ENCODE measurements around the gene CARS1. TPM values are rescaled to one million over a fixed set of nuclear protein-coding genes. Genes with fewer than 3 reads are reported as not detected.

The CARS1 gene
- total RNA-seq, 1 experiment from 2014 or later: 67.6 TPM

- no peak overlapping the region for H3K4me3 Mint-ChIP-seq (ENCODE audit: low read depth, unreplicated experiment)
- H3K36me3 Mint-ChIP-seq (ENCODE audit: insufficient read depth, unreplicated experiment): no peaks in the 10 kb centered on the region
- H3K27ac Mint-ChIP-seq (ENCODE audit: unreplicated experiment): no peak overlapping the region
- H3K9me3 Mint-ChIP-seq (ENCODE audit: low read depth, unreplicated experiment): no peaks in the 10 kb centered on the region
- no TSS peak for BruUV-seq (replicated peaks)
- no peak for TF ChIP-seq CTCF (IDR thresholded peaks at IDR 0.05; ENCODE audit: unreplicated experiment)
- H3K27me3 Mint-ChIP-seq (ENCODE audit: unreplicated experiment): peaks cover 18% of the 10 kb centered on the region
- CTCF ChIA-PET: no interaction called here
- no peaks in the 10 kb centered on the region for H3K4me1 Mint-ChIP-seq (ENCODE audit: low read depth, unreplicated experiment)
- intact Hi-C loops (cut with micrococcal nuclease; ENCODE audit: unreplicated experiment): no loop called here
- no peak for DNase-seq
Measured at GRCh38 chr11:3104051-3104714, 47.0 kb upstream of the CARS1 start.

- no peaks in the 10 kb centered on the region for H3K36me3 Mint-ChIP-seq (ENCODE audit: insufficient read depth, unreplicated experiment)
- no peak for TF ChIP-seq CTCF (IDR thresholded peaks at IDR 0.05; ENCODE audit: unreplicated experiment)
Measured at GRCh38 chr11:3103076-3103475, 45.9 kb upstream of the CARS1 start.

GRCh38 chr11:3102641-3102921 lies 45.4 kb upstream of the CARS1 start:
- Mint-ChIP-seq H3K9me3 (ENCODE audit: low read depth, unreplicated experiment) (no peaks in the 10 kb centered on the region), H3K27ac (ENCODE audit: unreplicated experiment) (no peak overlapping the region), H3K27me3 (ENCODE audit: unreplicated experiment) (peaks cover 18% of the 10 kb centered on the region), H3K36me3 (ENCODE audit: insufficient read depth, unreplicated experiment) (peaks cover 1% of the 10 kb centered on the region), H3K4me1 (ENCODE audit: low read depth, unreplicated experiment) (no peaks in the 10 kb centered on the region), H3K4me3 (ENCODE audit: low read depth, unreplicated experiment) (no peak overlapping the region)
- intact Hi-C loops (cut with micrococcal nuclease; ENCODE audit: unreplicated experiment): no loop called here
- no peak for DNase-seq
- CTCF ChIA-PET: interaction anchor here (1.1 kb wide), 1 partner anchor 13 kb away, joined by 3 read pairs; no protein-coding TSS in a partner anchor
- TF ChIP-seq CTCF (IDR thresholded peaks at IDR 0.05; ENCODE audit: unreplicated experiment): no peak
- no TSS peak for BruUV-seq (replicated peaks)

More at GRCh38 chr11:3103076-3103475, 45.9 kb upstream of the CARS1 start:
- no TSS peak for BruUV-seq (replicated peaks)
- Mint-ChIP-seq H3K27me3 (ENCODE audit: unreplicated experiment) (peaks cover 18% of the 10 kb centered on the region), H3K4me1 (ENCODE audit: low read depth, unreplicated experiment) (no peaks in the 10 kb centered on the region), H3K27ac (ENCODE audit: unreplicated experiment) (no peak overlapping the region), H3K4me3 (ENCODE audit: low read depth, unreplicated experiment) (no peak overlapping the region), H3K9me3 (ENCODE audit: low read depth, unreplicated experiment) (no peaks in the 10 kb centered on the region)
- CTCF ChIA-PET: interaction anchor here (1.1 kb wide), 1 partner anchor 13 kb away, joined by 3 read pairs; no protein-coding TSS in a partner anchor
- DNase-seq: no peak
- intact Hi-C loops (cut with micrococcal nuclease; ENCODE audit: unreplicated experiment): no loop called here

GRCh38 chr11:3101921-3102640 lies 44.9 kb upstream of the CARS1 start:
- no peak overlapping the region for H3K27ac Mint-ChIP-seq (ENCODE audit: unreplicated experiment)
- H3K27me3 Mint-ChIP-seq (ENCODE audit: unreplicated experiment): peaks cover 23% of the 10 kb centered on the region
- DNase-seq: no peak
- CTCF ChIA-PET: no interaction called here
- no peaks in the 10 kb centered on the region for H3K9me3 Mint-ChIP-seq (ENCODE audit: low read depth, unreplicated experiment)
- H3K4me1 Mint-ChIP-seq (ENCODE audit: low read depth, unreplicated experiment): no peaks in the 10 kb centered on the region
- intact Hi-C loops (cut with micrococcal nuclease; ENCODE audit: unreplicated experiment): no loop called here
- no peak overlapping the region for H3K4me3 Mint-ChIP-seq (ENCODE audit: low read depth, unreplicated experiment)
- TF ChIP-seq CTCF (IDR thresholded peaks at IDR 0.05; ENCODE audit: unreplicated experiment): no peak
- H3K36me3 Mint-ChIP-seq (ENCODE audit: insufficient read depth, unreplicated experiment): peaks cover 5% of the 10 kb centered on the region
- BruUV-seq (replicated peaks): no TSS peak
